GM13977 (cell line): ENCODE data around the gene TALDO1.

ENCODE experiments used
- DNase-seq: peaks from one replicate; pipeline ENCODE4 v3.0.0; 2012; ENCODE audit warnings: low spot score
- in situ Hi-C: fragments of 300-500 bp; cut with MboI; formaldehyde crosslinking; loops from one replicate; pipeline ENCODE4 v1.12.0; 2022; ENCODE audit warnings: low sequenced_read_pairs, low pct_unique_long_range_greater_than_20kb, mixed read lengths, inconsistent platforms; ENCODE audit not compliant: unreplicated experiment
- TF ChIP-seq, protein P1 (sequence below): IDR thresholded peaks from 2 replicates; pipeline ENCODE4 v1.5.1; 2012; ENCODE audit warnings: mild to moderate bottlenecking, control low read depth; ENCODE audit not compliant: insufficient read depth; ENCODE audit errors: extremely low read depth, missing control alignments

Gene TALDO1

DNA sequence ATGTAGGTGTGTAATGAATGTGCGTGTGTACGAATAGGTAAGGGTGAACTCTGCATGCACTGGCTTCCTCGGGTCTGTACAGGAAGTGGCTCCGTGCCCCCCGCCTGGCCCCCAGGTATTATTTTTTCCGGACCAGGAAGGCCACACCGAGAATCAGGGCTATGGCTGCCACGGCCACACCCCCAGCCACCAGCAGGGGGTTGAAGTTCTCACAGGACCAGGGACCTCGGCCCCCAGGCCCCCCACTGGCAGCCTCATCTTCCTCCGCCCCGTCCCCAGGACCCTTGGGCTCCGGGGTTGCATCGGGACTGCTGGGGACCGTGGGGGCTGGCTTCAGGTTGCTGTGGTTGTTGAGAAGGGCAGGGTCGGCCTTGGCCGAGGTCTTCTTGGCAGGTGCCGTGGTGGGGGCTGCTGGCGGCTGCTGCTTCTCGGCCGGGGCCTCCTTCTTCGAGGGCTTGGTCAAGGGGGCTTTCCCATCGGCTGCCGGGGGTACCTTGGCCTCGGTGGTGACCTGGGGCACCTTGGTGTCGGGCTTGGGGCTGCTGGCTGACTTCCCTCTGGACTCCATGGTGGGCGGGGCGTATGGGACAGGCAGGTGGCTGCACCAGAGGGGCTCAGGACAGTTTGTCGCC is 40.9 kb downstream of the TALDO1 start:
- DNase-seq = no peak
- TF ChIP-seq, protein P1, sequence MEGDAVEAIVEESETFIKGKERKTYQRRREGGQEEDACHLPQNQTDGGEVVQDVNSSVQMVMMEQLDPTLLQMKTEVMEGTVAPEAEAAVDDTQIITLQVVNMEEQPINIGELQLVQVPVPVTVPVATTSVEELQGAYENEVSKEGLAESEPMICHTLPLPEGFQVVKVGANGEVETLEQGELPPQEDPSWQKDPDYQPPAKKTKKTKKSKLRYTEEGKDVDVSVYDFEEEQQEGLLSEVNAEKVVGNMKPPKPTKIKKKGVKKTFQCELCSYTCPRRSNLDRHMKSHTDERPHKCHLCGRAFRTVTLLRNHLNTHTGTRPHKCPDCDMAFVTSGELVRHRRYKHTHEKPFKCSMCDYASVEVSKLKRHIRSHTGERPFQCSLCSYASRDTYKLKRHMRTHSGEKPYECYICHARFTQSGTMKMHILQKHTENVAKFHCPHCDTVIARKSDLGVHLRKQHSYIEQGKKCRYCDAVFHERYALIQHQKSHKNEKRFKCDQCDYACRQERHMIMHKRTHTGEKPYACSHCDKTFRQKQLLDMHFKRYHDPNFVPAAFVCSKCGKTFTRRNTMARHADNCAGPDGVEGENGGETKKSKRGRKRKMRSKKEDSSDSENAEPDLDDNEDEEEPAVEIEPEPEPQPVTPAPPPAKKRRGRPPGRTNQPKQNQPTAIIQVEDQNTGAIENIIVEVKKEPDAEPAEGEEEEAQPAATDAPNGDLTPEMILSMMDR = no peak
- in situ Hi-C loops = no loop called here

DNA sequence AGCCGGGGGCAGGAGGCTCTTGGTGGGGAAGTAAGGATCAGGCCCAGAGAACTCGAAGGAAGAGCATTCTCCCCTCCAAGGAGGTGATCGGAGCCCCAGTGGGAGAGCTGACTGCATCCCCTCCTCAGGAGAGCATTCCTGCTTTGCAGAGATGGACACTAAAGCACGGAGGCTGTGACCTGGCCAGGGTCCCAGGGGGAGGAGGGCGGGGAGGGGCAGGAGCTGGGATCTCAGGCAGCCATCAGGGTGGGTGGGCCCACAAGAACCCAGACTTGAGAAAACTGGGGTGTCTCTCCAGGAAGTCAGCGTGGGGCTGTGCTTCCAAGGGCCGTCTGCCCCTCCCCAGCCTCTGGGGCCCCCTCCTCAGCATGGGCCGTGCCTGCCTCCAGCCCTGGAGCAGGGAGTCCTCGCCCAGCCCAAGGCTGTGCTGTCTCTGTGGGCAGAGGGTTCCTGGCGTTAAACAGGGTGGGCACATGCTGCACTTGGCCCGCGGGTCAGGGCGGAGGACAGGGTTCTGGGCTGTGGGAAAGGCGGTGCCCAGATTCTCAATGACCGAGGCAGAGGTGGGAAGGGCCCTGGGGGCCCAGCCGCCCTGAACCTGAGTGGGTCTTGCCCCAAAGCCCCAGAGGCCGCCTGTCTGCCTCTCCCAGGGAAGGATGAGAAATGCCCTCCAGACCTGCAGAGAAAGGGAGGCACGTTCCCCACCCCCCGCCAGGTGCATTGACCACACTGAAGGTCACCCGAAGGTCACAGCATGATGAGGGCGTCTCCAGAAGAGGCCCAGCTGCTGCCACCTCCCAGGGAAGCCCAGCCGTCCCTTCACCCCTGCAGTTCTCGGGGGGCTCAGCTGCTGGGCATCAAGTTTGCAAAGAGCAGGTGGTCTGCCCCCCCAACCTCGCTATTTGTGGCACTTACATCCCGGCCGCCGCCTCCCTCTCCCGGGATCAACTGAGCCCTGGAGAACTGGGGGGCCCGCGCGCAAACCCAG is 42.0 kb downstream of the TALDO1 start:
- no peak for DNase-seq
- TF ChIP-seq, protein P1 = no peak
- in situ Hi-C loops = no loop called here

DNA sequence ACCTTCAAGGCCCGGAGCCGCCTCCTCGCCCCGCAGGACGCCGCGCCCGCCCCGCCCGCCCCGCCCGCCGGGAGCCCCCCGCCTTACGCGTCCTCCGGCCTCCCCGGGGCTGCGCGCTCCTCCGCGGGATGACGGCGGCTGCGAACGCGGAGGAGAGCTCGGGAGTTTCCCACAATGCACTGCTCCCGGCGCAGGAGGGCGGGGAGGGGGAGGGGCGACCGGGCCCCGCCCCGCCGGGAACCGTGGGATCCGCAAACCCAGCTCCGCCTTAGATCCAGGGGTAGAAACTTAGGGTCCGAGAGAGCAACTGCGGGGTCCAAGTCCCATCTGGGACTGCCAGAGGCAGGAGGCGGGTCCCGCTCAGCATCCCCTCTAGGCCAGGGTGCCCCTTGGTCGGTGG is 42.7 kb downstream of the TALDO1 start, which contains the start of gene CEND1:
TSS of gene CEND1 (minus strand) at position 148 of the 400 bp plus-strand sequence. CDS start 1,514 bp downstream, outside the sequence.
- DNase-seq = peak; percentile 78
- in situ Hi-C loops = no loop called here
- TF ChIP-seq, protein P1 = no peak

DNA sequence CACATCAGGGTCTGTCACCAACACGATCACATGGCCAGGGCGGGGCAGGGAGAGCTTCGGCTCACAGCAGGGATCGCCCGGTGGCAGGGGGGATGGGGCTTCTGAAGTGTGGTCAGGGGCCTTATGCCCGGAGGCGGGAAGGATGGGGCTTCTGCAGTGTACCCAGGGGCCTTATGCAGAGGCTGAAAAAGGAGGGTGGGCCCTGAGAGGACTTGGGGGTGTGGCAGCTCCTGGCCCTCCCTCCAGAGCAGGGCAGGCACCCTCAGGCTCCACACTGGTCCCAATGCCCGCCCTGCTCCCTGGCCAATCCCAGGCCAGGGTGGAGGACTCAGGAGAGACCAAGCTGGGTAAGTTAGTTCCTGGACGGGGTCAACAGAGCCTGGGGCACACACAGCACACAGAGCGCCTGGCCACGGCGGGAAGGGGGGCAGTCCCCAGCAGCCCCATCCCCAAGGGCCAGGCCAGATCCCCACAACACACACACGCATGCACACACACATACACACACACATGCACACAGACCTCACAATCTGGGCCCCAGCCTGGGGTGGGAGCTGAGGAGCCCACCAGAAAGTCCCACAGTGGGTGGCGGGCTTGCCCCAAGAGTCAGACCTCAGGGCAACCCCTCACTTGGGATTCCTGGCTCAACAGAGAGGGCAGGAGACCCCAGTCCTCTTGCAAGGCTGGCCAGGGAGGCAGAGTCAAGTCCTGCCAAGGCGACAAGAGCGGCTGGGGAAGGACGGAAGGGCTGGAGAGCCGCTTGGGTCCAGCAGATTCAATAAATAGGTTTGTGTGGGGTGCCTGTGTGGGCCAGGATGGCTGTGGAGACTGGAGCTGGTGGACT is 43.7 kb downstream of the TALDO1 start:
- TF ChIP-seq, protein P1 = no peak
- in situ Hi-C loops = no loop called here
- DNase-seq = no peak

DNA sequence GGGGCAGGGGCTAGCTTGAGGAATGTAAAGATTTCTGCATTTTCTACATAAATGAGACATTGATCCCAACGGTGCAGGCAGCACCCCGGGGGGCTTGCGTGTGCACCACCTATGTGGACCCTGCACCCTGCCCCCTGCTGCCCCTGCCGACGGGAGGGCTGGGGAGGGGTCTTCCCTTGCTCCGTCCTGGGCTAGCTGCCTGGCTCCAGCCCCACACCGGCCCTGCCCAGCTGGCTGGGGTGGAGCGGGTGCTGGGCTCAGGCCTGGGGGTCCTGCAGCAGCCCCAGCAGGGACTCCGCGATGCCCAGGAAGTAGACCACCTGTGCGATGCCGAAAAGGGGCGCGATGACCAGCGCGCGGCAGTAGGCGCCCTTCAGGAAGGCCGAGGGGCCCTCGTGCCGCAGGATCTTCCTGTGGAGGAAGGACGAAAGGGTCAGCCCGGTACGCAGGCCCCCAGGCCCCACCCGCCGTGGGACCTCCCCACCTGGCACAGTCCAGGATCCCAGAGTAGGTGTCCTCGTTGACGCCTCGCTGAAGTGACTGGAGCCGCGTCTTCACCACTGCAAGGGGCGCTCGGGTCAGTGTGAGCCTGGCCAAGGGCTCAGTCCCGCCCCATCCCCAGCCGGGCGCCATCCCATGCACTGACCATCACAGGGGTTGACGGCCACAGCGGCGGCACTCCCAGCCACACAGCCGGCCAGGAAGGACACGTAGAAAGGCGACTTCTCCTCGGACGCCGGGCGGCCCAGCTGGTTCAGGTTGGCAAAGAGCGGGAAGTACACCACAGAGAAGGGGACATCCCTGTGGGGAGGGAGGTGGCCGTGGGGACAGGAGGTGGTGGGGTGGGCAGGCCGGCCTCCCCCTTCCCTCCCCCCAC is 44.6 kb downstream of the TALDO1 start:
- DNase-seq = no peak
- TF ChIP-seq, protein P1 = no peak
- in situ Hi-C loops = no loop called here
